Measurements from ENCODE around the gene HDAC8.

The HDAC8 gene

GRCh38 chrX:72394518-72395170 lies 178.0 kb downstream of the HDAC8 start:
- no peaks in the 10 kb centered on the region for H3K79me2 ChIP-seq (ENCODE audit: insufficient read depth, low read length)
- no peak overlapping the region for H3K27ac ChIP-seq (ENCODE audit: low read depth, low read length)
- H3K27me3 ChIP-seq (ENCODE audit: low read length) = no peaks in the 10 kb centered on the region
- TF ChIP-seq CTCF (IDR thresholded peaks at IDR 0.05; ENCODE audit: insufficient read depth, low read length, poor library complexity, severe bottlenecking) = no peak
- TF ChIP-seq EZH2phosphoT487 (conservative IDR thresholded peaks at IDR 0.05; ENCODE audit: low read length) = no peak
- no peaks in the 10 kb centered on the region for H3K9me2 ChIP-seq (replicated peaks; ENCODE audit: insufficient read depth, low read length)
- H3K36me3 ChIP-seq (ENCODE audit: low read length) = no peaks in the 10 kb centered on the region
- no peaks in the 10 kb centered on the region for H3K9me3 ChIP-seq (ENCODE audit: insufficient read depth, low read length)
- H4K20me1 ChIP-seq (ENCODE audit: low read depth, low read length) = no peaks in the 10 kb centered on the region
- no peak overlapping the region for H3K9ac ChIP-seq (ENCODE audit: low read length)
- no peaks in the 10 kb centered on the region for H3F3A ChIP-seq (ENCODE audit: insufficient read depth)
- no peak overlapping the region for H3K4me3 ChIP-seq (ENCODE audit: insufficient read depth, low read length, poor library complexity, severe bottlenecking)
- no peak overlapping the region for H2AFZ ChIP-seq (ENCODE audit: low read depth, low read length, severe bottlenecking)
- H3K4me2 ChIP-seq (ENCODE audit: low read depth, low read length, poor library complexity, severe bottlenecking) = no peak overlapping the region

- Histone ChIP-seq H3K9ac (ENCODE audit: low read length) (no peak overlapping the region), H3K9me2 (replicated peaks; ENCODE audit: insufficient read depth, low read length) (no peaks in the 10 kb centered on the region), H3K79me2 (ENCODE audit: insufficient read depth, low read length) (no peaks in the 10 kb centered on the region), H3K27me3 (ENCODE audit: low read length) (no peaks in the 10 kb centered on the region), H3K36me3 (ENCODE audit: low read length) (no peaks in the 10 kb centered on the region), H3K27ac (ENCODE audit: low read depth, low read length) (no peak overlapping the region), H3K4me2 (ENCODE audit: low read depth, low read length, poor library complexity, severe bottlenecking) (no peak overlapping the region), H3K9me3 (ENCODE audit: insufficient read depth, low read length) (no peaks in the 10 kb centered on the region), H4K20me1 (ENCODE audit: low read depth, low read length) (no peaks in the 10 kb centered on the region), H2AFZ (ENCODE audit: low read depth, low read length, severe bottlenecking) (no peak overlapping the region), H3F3A (ENCODE audit: insufficient read depth) (no peaks in the 10 kb centered on the region), H3K4me3 (ENCODE audit: insufficient read depth, low read length, poor library complexity, severe bottlenecking) (no peak overlapping the region)
- no peak for TF ChIP-seq CTCF (IDR thresholded peaks at IDR 0.05; ENCODE audit: insufficient read depth, low read length, poor library complexity, severe bottlenecking)
- no peak for TF ChIP-seq EZH2phosphoT487 (conservative IDR thresholded peaks at IDR 0.05; ENCODE audit: low read length)
These were observed 178.7 kb downstream of the HDAC8 start for GRCh38 chrX:72393836-72394517.

GRCh38 chrX:72392816-72393800 lies 179.5 kb downstream of the HDAC8 start:
- Histone ChIP-seq H3K9me2 (replicated peaks; ENCODE audit: insufficient read depth, low read length) (no peaks in the 10 kb centered on the region), H3K79me2 (ENCODE audit: insufficient read depth, low read length) (no peaks in the 10 kb centered on the region), H3K4me3 (ENCODE audit: insufficient read depth, low read length, poor library complexity, severe bottlenecking) (no peak overlapping the region), H3K27ac (ENCODE audit: low read depth, low read length) (no peak overlapping the region), H3K4me2 (ENCODE audit: low read depth, low read length, poor library complexity, severe bottlenecking) (no peak overlapping the region), H3K9ac (ENCODE audit: low read length) (no peak overlapping the region), H3F3A (ENCODE audit: insufficient read depth) (no peaks in the 10 kb centered on the region), H2AFZ (ENCODE audit: low read depth, low read length, severe bottlenecking) (no peak overlapping the region), H4K20me1 (ENCODE audit: low read depth, low read length) (no peaks in the 10 kb centered on the region), H3K27me3 (ENCODE audit: low read length) (no peaks in the 10 kb centered on the region), H3K36me3 (ENCODE audit: low read length) (no peaks in the 10 kb centered on the region), H3K9me3 (ENCODE audit: insufficient read depth, low read length) (no peaks in the 10 kb centered on the region)
- no peak for TF ChIP-seq EZH2phosphoT487 (conservative IDR thresholded peaks at IDR 0.05; ENCODE audit: low read length)
- no peak for TF ChIP-seq CTCF (IDR thresholded peaks at IDR 0.05; ENCODE audit: insufficient read depth, low read length, poor library complexity, severe bottlenecking)

All from SU-DHL-6 (cell line).